Left ventricle myocardium inferior (tissue), 1 donor: ENCODE data around the gene HS6ST1. TPM values are rescaled to one million over a fixed set of nuclear protein-coding genes. Genes with fewer than 3 reads are reported as not detected.

Source experiments
- DNase-seq: peaks from one replicate; pipeline ENCODE4 v3.0.0-alpha.2; 2020
- H3K27ac ChIP-seq: fragments of 200-600 bp; replicated peaks from 2 replicates; pipeline ENCODE4 v1.8.0; 2021
- H3K27me3 ChIP-seq: fragments of 200-600 bp; 2 replicates; pipeline ENCODE4 v1.8.0; 2021; ENCODE audit warnings: low read depth
- H3K36me3 ChIP-seq: fragments of 200-600 bp; 2 replicates; pipeline ENCODE4 v1.8.0; 2021
- H3K4me1 ChIP-seq: fragments of 200-600 bp; 2 replicates; pipeline ENCODE4 v1.8.0; 2021
- H3K4me3 ChIP-seq: fragments of 200-600 bp; 2 replicates; pipeline ENCODE4 v1.8.0; 2021; ENCODE audit warnings: mild to moderate bottlenecking, moderate library complexity
- H3K9me3 ChIP-seq: fragments of 200-600 bp; replicated peaks from 2 replicates; pipeline ENCODE4 v1.8.0; 2021
- intact Hi-C: fragments of 100-400 bp; cut with micrococcal nuclease; formaldehyde crosslinking; loops from one replicate; pipeline ENCODE4 v1.11.0; 2022
- total RNA-seq: library from RNA; stranded (reverse); fragmentation: NEBNext Ultra II Directional; extraction: Animal tissue kit (Norgen Biotek cat#: 25700); gene quantifications from one replicate; pipeline ENCODE4 v1.2.1, GENCODE V29; 2021
- TF ChIP-seq, protein P1 (sequence below): fragments of 200-600 bp; IDR thresholded peaks from 2 replicates; pipeline ENCODE4 v1.8.0; 2021; ENCODE audit warnings: antibody characterized with exemption, mild to moderate bottlenecking, borderline replicate concordance
- donor health status: DM: no; HTN: yes; CAD: no; lungs with severe emphysema.

HS6ST1 gene
- total RNA-seq, 1 donor from 2014 or later: 26.7 TPM

DNA sequence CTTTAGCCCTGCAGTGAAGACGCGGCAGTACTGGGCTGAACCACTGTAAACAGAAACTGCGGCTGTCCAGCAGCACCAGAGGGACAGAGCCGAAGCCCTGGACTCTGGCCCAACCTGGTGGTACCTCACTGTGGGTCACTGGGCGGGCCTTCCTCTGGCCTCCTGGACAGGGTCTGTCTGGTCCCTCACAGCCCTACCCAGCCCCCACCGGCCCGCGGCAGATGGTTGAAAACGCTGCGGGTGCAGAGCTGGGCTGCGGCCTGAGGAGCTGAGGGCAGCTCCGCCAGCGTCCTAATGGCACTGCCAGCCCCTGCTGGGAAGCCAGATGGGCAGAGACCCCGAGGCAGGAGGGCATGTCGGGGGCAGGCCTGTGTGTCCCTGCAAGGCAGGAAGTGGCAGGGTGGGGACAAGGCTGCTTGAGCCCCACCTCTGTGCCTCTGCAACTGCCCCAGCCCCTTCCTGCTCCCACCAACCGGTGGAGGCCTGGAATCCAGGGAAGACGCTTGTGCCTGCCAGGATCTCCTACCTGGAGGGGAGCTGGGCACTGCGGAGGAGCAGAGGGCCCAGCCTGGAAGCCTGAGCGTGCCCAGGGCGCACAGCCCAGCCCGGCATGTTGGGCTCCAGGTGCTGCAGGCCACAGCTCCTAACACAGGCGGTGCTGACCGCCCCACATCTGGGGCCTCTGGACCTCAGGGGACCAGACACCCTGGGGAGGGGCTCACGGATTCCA is 36.3 kb downstream of the HS6ST1 start:
- intact Hi-C loops: no loop called here
- TF ChIP-seq, protein P1, sequence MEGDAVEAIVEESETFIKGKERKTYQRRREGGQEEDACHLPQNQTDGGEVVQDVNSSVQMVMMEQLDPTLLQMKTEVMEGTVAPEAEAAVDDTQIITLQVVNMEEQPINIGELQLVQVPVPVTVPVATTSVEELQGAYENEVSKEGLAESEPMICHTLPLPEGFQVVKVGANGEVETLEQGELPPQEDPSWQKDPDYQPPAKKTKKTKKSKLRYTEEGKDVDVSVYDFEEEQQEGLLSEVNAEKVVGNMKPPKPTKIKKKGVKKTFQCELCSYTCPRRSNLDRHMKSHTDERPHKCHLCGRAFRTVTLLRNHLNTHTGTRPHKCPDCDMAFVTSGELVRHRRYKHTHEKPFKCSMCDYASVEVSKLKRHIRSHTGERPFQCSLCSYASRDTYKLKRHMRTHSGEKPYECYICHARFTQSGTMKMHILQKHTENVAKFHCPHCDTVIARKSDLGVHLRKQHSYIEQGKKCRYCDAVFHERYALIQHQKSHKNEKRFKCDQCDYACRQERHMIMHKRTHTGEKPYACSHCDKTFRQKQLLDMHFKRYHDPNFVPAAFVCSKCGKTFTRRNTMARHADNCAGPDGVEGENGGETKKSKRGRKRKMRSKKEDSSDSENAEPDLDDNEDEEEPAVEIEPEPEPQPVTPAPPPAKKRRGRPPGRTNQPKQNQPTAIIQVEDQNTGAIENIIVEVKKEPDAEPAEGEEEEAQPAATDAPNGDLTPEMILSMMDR: no peak
- H3K27ac ChIP-seq: peak overlapping the region; percentile 62
- H3K27me3 ChIP-seq: no peaks in the 10 kb centered on the region
- H3K9me3 ChIP-seq: no peaks in the 10 kb centered on the region
- peak overlapping the region; percentile 23 for H3K4me3 ChIP-seq
- H3K4me1 ChIP-seq: peaks cover 76% of the 10 kb centered on the region
- H3K36me3 ChIP-seq: no peaks in the 10 kb centered on the region
- DNase-seq: peak; percentile 17

DNA sequence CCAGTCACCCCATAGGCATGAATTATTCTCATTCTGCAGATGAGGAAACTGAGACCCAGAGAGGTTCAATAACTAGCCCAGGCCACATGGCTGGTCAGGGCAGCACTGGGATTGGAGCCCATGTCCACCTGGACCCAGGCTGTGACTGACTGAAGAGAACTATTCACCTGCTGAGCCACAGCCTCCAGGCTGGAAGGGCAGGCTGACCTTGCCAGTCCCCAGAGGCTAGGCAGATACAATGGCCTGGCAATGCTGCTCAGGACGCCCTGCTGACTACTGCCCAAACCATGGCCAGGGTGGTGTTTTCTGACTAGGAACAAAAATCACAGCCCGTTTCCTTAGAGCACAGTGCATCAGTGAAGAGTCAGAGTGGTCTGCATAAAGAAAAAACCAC is 36.8 kb downstream of the HS6ST1 start:
- H3K4me1 ChIP-seq: peaks cover 71% of the 10 kb centered on the region
- H3K27me3 ChIP-seq: no peaks in the 10 kb centered on the region
- intact Hi-C loops: no loop called here
- peak overlapping the region; percentile 62 for H3K27ac ChIP-seq
- TF ChIP-seq, protein P1: no peak
- no peaks in the 10 kb centered on the region for H3K9me3 ChIP-seq
- peak overlapping the region; percentile 23 for H3K4me3 ChIP-seq
- peak; percentile 26 for DNase-seq
- no peaks in the 10 kb centered on the region for H3K36me3 ChIP-seq

DNA sequence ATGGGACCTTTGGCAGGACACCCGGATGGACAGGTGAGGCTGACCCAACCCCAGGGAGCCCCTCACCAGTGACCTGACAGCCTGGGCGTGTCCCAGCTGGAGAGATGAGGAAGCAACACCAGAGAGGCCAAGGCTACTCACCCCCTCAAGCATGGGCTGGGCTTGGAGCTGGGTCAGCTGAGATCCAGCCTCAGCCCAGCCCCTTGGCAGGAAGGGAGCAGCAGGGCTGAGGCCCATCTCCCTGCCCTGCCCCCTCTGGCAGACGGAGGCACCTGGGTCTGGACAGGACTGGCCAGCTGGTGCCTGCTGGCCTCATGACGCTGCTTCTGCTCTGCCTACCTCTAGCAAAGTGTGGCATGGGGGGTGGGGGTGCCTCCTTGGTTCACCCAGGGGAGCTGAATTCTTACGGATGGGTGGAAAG is 37.8 kb downstream of the HS6ST1 start:
- peaks cover 61% of the 10 kb centered on the region for H3K4me1 ChIP-seq
- H3K36me3 ChIP-seq: no peaks in the 10 kb centered on the region
- H3K9me3 ChIP-seq: no peaks in the 10 kb centered on the region
- peak; percentile 40 for DNase-seq
- H3K27me3 ChIP-seq: no peaks in the 10 kb centered on the region
- peak overlapping the region; percentile 62 for H3K27ac ChIP-seq
- no peak overlapping the region for H3K4me3 ChIP-seq
- TF ChIP-seq, protein P1: no peak
- intact Hi-C loops: no loop called here

DNA sequence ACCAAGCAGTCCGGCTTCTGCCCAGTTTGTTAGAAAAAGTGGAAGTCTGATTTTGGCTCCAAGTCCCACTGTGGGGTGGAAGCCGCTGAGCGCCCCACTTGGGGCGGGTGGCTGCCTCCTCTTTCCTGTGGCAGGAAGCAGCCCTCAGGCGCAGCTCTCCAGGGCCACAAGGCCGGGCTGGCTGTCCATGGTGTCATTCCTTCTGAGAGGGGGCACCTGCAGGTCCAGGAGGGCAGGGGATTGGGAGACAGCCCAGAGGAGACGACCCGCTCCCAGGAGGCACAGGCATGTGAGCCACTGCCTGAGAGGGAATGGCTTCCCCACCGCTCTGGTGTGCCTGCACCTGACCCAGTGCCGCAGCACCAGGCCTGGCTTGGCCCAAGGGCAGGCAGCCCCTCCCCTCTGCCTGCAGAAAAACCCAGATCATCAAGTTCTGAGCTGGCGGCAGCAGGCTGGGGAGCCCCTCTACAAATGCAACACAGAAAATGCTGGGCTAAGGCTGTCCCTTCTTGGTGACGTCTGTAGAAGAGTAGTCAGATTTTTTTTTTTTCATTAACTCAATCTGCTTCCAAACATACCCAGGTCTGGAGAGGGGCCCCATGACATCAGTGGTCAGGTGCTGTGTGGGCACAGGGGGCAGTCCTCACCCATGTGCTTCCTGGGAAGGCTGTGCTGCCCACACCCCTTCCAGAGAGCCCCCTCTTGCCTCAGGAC is 38.4 kb downstream of the HS6ST1 start:
- DNase-seq: peak; percentile 26
- H3K4me1 ChIP-seq: peaks cover 55% of the 10 kb centered on the region
- no peaks in the 10 kb centered on the region for H3K27me3 ChIP-seq
- peaks cover 6% of the 10 kb centered on the region for H3K9me3 ChIP-seq
- intact Hi-C loops: no loop called here
- peak overlapping the region; percentile 55 for H3K27ac ChIP-seq
- peaks cover 6% of the 10 kb centered on the region for H3K36me3 ChIP-seq
- TF ChIP-seq, protein P1: no peak
- no peak overlapping the region for H3K4me3 ChIP-seq

DNA sequence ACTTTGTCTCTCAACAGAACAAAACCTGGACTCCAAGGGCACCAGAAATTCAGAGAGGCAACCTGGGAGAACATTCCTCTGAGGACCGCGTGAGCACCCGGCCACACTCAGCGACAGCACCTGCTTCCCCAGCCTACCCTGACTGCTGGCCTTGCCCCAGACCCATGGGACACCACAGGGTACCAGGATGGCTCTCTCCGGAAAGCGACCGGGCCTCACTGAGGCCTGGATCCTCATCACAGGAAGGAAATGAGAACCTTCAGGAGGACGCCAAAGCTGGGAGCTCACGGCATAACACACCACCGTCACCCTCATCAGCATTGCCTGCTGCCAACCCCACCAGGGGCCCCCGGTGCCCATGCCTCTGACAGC is 38.9 kb downstream of the HS6ST1 start:
- no peak for DNase-seq
- peaks cover 11% of the 10 kb centered on the region for H3K36me3 ChIP-seq
- peaks cover 11% of the 10 kb centered on the region for H3K9me3 ChIP-seq
- H3K27me3 ChIP-seq: no peaks in the 10 kb centered on the region
- no peak overlapping the region for H3K4me3 ChIP-seq
- peaks cover 50% of the 10 kb centered on the region for H3K4me1 ChIP-seq
- TF ChIP-seq, protein P1: no peak
- intact Hi-C loops: no loop called here
- H3K27ac ChIP-seq: peak overlapping the region; percentile 55
